ENCODE data around the gene KLHL26. TPM values are rescaled to one million over a fixed set of nuclear protein-coding genes. Genes with fewer than 3 reads are reported as not detected.

Gene KLHL26
- total RNA-seq, 1 experiment from 2014 or later = 3.7 TPM

DNA sequence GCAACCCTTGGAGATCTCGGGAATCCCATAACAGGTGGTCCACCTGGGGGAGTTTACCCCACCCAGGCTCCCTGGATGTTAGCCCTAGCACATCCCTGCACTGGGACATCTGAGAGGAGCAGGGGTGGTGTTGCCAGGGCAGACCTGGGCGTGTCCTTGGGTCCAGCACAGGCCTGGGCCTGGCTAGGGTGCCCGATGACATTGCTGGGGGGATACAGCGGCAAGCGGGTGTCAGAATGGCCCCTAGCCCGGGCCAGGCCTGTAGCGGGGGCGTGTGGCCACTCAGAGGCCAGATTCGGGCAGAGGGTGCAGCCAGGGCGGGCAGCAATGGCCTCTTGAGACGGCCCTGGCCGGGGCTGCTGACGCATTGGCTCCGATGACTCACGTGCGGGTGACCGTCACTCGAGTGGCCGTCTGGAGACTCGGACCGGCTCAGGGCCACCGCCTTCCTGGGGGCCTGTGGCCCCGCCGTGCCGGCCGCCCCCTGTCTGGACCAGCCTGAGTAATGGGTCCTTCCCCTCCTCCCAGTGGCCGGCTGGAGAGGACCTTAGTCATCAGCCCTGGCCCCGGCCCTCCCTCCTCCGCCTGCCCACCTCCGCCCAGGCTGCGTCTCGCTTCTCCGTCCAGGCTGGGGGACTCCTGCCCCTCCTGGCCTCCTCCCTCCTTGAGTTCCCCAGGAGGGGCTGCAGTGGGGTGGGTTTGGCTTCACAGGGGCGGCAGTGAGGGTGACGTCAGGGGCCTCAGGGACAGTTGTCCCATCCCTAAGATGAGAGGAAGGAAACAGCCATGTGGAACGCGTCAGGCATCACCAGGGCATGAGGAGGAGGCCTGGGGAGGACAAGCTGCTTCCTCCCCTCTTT lies 23.5 kb downstream of the KLHL26 start:
- no peaks in the 10 kb centered on the region for H3K79me2 ChIP-seq (ENCODE audit: low read length)
- H3K4me2 ChIP-seq (ENCODE audit: low read depth, low read length, poor library complexity, severe bottlenecking) = no peak overlapping the region
- no peak overlapping the region for H3K27ac ChIP-seq (ENCODE audit: low read length)
- H3K36me3 ChIP-seq (ENCODE audit: insufficient read depth, low read length) = no peaks in the 10 kb centered on the region
- H3K9ac ChIP-seq (ENCODE audit: low read length) = no peak overlapping the region
- H2AFZ ChIP-seq (ENCODE audit: low read length) = no peak overlapping the region
- H3K9me2 ChIP-seq (replicated peaks; ENCODE audit: insufficient read depth, low read length) = no peaks in the 10 kb centered on the region
- no peak for DNase-seq
- no peaks in the 10 kb centered on the region for H3K9me3 ChIP-seq (ENCODE audit: low read length)
- H3K4me1 ChIP-seq (ENCODE audit: low read length) = peaks cover 58% of the 10 kb centered on the region
- H3K4me3 ChIP-seq (ENCODE audit: low read length) = no peak overlapping the region
- no peaks in the 10 kb centered on the region for H3K27me3 ChIP-seq (ENCODE audit: low read length)
- H4K20me1 ChIP-seq (ENCODE audit: insufficient read depth, low read depth, low read length) = peaks cover 43% of the 10 kb centered on the region

GRCh38 chr19:18660939-18661670 lies 24.3 kb downstream of the KLHL26 start:
- H3K4me3 ChIP-seq (ENCODE audit: low read length) = no peak overlapping the region
- peaks cover 35% of the 10 kb centered on the region for H4K20me1 ChIP-seq (ENCODE audit: insufficient read depth, low read depth, low read length)
- no peaks in the 10 kb centered on the region for H3K36me3 ChIP-seq (ENCODE audit: insufficient read depth, low read length)
- no peaks in the 10 kb centered on the region for H3K27me3 ChIP-seq (ENCODE audit: low read length)
- no peaks in the 10 kb centered on the region for H3K9me3 ChIP-seq (ENCODE audit: low read length)
- no peaks in the 10 kb centered on the region for H3K9me2 ChIP-seq (replicated peaks; ENCODE audit: insufficient read depth, low read length)
- no peak overlapping the region for H2AFZ ChIP-seq (ENCODE audit: low read length)
- no peak overlapping the region for H3K27ac ChIP-seq (ENCODE audit: low read length)
- no peak overlapping the region for H3K4me2 ChIP-seq (ENCODE audit: low read depth, low read length, poor library complexity, severe bottlenecking)
- peaks cover 67% of the 10 kb centered on the region for H3K4me1 ChIP-seq (ENCODE audit: low read length)
- H3K79me2 ChIP-seq (ENCODE audit: low read length) = no peaks in the 10 kb centered on the region
- DNase-seq = no peak
- H3K9ac ChIP-seq (ENCODE audit: low read length) = no peak overlapping the region

DNA sequence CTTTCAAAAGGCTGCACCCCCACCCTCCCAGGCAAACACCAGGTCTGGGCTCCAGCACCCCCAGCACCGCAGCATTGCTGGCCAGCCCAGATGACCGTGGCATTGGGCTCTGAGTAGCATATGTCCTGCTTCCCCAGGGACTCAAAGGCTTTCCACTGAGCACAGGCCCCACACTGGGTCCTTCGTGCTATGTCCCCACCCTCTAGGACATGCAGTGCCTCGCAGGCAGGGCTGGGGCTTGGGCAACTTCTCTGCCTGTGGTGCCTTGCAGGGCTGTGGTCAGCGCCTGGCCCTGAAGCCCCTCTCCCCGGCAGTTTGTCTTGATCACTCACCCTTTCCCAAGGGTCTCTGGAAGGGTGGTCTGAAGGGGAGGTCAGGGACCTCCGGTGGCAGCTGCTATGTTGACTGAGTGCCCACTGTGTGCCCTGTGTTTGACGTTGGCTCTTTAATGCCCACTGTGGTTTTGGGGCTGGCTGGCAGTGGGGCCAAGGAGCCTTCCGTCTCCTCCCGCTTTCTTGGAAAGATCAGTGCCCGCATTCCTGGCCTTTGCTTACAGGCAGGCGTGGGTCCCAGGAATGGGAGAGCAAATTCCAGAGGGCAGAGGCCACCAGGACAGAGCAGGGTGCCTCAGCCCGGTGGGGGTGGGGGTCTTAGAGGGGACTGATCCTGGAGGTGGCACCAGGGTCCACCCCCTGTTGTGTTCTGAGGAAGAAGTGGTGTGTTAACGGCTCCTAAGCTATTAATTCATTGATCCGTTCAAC lies 26.3 kb downstream of the KLHL26 start:
- Histone ChIP-seq H3K4me2 (ENCODE audit: low read depth, low read length, poor library complexity, severe bottlenecking) (no peak overlapping the region), H3K4me1 (ENCODE audit: low read length) (peaks cover 64% of the 10 kb centered on the region), H3K9me3 (ENCODE audit: low read length) (no peaks in the 10 kb centered on the region), H3K27me3 (ENCODE audit: low read length) (no peaks in the 10 kb centered on the region), H3K9ac (ENCODE audit: low read length) (no peak overlapping the region), H3K9me2 (replicated peaks; ENCODE audit: insufficient read depth, low read length) (no peaks in the 10 kb centered on the region), H3K27ac (ENCODE audit: low read length) (no peak overlapping the region), H3K36me3 (ENCODE audit: insufficient read depth, low read length) (peaks cover 4% of the 10 kb centered on the region; the same call in 1 of the 2 replicates), H4K20me1 (ENCODE audit: insufficient read depth, low read depth, low read length) (peaks cover 18% of the 10 kb centered on the region; the same call in 1 of the 2 replicates), H3K79me2 (ENCODE audit: low read length) (no peaks in the 10 kb centered on the region), H3K4me3 (ENCODE audit: low read length) (no peak overlapping the region), H2AFZ (ENCODE audit: low read length) (no peak overlapping the region)
- DNase-seq = no peak

DNA sequence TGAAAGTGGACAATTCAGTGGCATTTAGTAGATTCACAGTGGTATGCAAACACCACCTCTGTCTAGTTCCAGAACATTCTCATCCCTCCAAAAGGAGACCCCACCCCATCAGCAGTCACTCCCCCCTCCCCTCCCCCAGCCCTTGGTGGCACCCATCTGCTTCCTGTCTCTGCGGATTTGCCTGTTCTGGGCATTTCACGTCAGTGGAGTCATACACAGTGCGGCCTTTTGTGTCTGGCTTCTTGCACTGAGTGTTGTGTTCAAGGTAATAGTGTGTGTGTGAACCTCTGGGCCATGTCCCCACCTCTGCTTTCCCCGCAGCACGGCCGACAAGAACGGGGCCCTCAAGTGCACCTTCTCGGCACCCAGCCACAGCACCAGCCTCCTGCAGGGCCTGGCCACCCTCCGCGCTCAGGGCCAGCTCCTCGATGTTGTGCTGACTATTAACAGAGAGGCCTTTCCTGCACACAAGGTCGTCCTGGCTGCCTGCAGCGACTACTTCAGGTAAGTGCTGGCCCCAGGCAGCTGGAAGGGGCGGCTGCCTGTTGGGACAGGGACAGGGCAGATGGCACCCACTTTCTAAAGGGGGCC lies 27.2 kb downstream of the KLHL26 start:
- Histone ChIP-seq H3K4me1 (ENCODE audit: low read length) (peaks cover 55% of the 10 kb centered on the region), H3K27ac (ENCODE audit: low read length) (0 out of 2 replicates have a peak overlapping the region, but pooled peaks have one; percentile 40), H3K9me2 (replicated peaks; ENCODE audit: insufficient read depth, low read length) (no peaks in the 10 kb centered on the region), H3K9me3 (ENCODE audit: low read length) (no peaks in the 10 kb centered on the region), H3K4me3 (ENCODE audit: low read length) (no peak overlapping the region), H3K36me3 (ENCODE audit: insufficient read depth, low read length) (peaks cover 4% of the 10 kb centered on the region; the same call in 1 of the 2 replicates), H3K9ac (ENCODE audit: low read length) (no peak overlapping the region), H3K27me3 (ENCODE audit: low read length) (no peaks in the 10 kb centered on the region), H3K79me2 (ENCODE audit: low read length) (no peaks in the 10 kb centered on the region), H3K4me2 (ENCODE audit: low read depth, low read length, poor library complexity, severe bottlenecking) (no peak overlapping the region), H4K20me1 (ENCODE audit: insufficient read depth, low read depth, low read length) (peaks cover 10% of the 10 kb centered on the region; the same call in 1 of the 2 replicates), H2AFZ (ENCODE audit: low read length) (no peak overlapping the region)
- DNase-seq = no peak

GRCh38 chr19:18665771-18666202 lies 29.0 kb downstream of the KLHL26 start:
- H3K9ac ChIP-seq (ENCODE audit: low read length) = peak overlapping the region; percentile 51
- H3K9me3 ChIP-seq (ENCODE audit: low read length) = no peaks in the 10 kb centered on the region
- DNase-seq = peak; percentile 55
- peaks cover 41% of the 10 kb centered on the region for H3K4me1 ChIP-seq (ENCODE audit: low read length)
- peaks cover 4% of the 10 kb centered on the region; the same call in 1 of the 2 replicates for H3K36me3 ChIP-seq (ENCODE audit: insufficient read depth, low read length)
- no peaks in the 10 kb centered on the region for H3K9me2 ChIP-seq (replicated peaks; ENCODE audit: insufficient read depth, low read length)
- H3K4me3 ChIP-seq (ENCODE audit: low read length) = no peak overlapping the region
- H3K27ac ChIP-seq (ENCODE audit: low read length) = peak overlapping the region; percentile 73
- H4K20me1 ChIP-seq (ENCODE audit: insufficient read depth, low read depth, low read length) = peaks cover 5% of the 10 kb centered on the region; the same call in 1 of the 2 replicates
- H3K79me2 ChIP-seq (ENCODE audit: low read length) = no peaks in the 10 kb centered on the region
- H3K4me2 ChIP-seq (ENCODE audit: low read depth, low read length, poor library complexity, severe bottlenecking) = peak overlapping the region; percentile 49
- H2AFZ ChIP-seq (ENCODE audit: low read length) = no peak overlapping the region
- H3K27me3 ChIP-seq (ENCODE audit: low read length) = no peaks in the 10 kb centered on the region

DNA sequence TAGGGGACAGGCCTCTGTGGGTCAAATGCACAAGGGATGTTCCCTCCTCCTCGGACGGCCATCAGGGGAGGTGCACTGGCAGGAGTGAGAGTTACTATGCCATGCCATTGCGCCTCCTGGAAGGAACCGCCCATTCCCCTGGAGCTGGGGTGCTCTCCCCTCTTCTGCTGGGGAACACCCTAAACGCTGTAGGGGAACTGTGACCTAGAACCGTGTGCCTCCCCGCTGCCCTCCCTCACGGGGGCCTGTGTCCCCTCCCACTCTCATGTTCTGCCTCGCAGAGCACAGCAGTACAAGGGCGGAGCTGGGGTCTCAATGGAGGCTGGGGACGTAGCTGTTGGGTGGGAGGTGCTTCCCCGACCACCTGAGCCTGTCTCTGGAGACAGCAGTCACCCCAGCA lies 29.5 kb downstream of the KLHL26 start:
- H3K4me1 ChIP-seq (ENCODE audit: low read length) = peaks cover 36% of the 10 kb centered on the region
- no peak overlapping the region for H3K4me3 ChIP-seq (ENCODE audit: low read length)
- 0 out of 2 replicates have a peak, but pooled peaks cover 5% of the 10 kb centered on the region for H4K20me1 ChIP-seq (ENCODE audit: insufficient read depth, low read depth, low read length)
- H3K9me2 ChIP-seq (replicated peaks; ENCODE audit: insufficient read depth, low read length) = no peaks in the 10 kb centered on the region
- H3K79me2 ChIP-seq (ENCODE audit: low read length) = no peaks in the 10 kb centered on the region
- H3K9me3 ChIP-seq (ENCODE audit: low read length) = no peaks in the 10 kb centered on the region
- peaks cover 4% of the 10 kb centered on the region; the same call in 1 of the 2 replicates for H3K36me3 ChIP-seq (ENCODE audit: insufficient read depth, low read length)
- peak overlapping the region; percentile 73 for H3K27ac ChIP-seq (ENCODE audit: low read length)
- H3K27me3 ChIP-seq (ENCODE audit: low read length) = no peaks in the 10 kb centered on the region
- H3K4me2 ChIP-seq (ENCODE audit: low read depth, low read length, poor library complexity, severe bottlenecking) = peak overlapping the region; percentile 49
- peak overlapping the region; percentile 51 for H3K9ac ChIP-seq (ENCODE audit: low read length)
- H2AFZ ChIP-seq (ENCODE audit: low read length) = no peak overlapping the region
- DNase-seq = no peak

- no peak for DNase-seq
- H3K4me3 ChIP-seq (ENCODE audit: low read length) = no peak overlapping the region
Measured at GRCh38 chr19:18666784-18667183, 30.0 kb downstream of the KLHL26 start.

More at GRCh38 chr19:18666784-18667183, 30.0 kb downstream of the KLHL26 start:
- no peaks in the 10 kb centered on the region for H3K9me2 ChIP-seq (replicated peaks; ENCODE audit: insufficient read depth, low read length)
- H3K4me2 ChIP-seq (ENCODE audit: low read depth, low read length, poor library complexity, severe bottlenecking) = no peak overlapping the region
- H3K27me3 ChIP-seq (ENCODE audit: low read length) = no peaks in the 10 kb centered on the region
- H3K4me1 ChIP-seq (ENCODE audit: low read length) = peaks cover 33% of the 10 kb centered on the region
- no peak overlapping the region for H3K9ac ChIP-seq (ENCODE audit: low read length)
- H3K27ac ChIP-seq (ENCODE audit: low read length) = peak overlapping the region; percentile 73; the same call in 1 of the 2 replicates
- no peak overlapping the region for H2AFZ ChIP-seq (ENCODE audit: low read length)
- peaks cover 4% of the 10 kb centered on the region; the same call in 1 of the 2 replicates for H3K36me3 ChIP-seq (ENCODE audit: insufficient read depth, low read length)
- no peaks in the 10 kb centered on the region for H3K79me2 ChIP-seq (ENCODE audit: low read length)
- H3K9me3 ChIP-seq (ENCODE audit: low read length) = no peaks in the 10 kb centered on the region
- H4K20me1 ChIP-seq (ENCODE audit: insufficient read depth, low read depth, low read length) = 0 out of 2 replicates have a peak, but pooled peaks cover 5% of the 10 kb centered on the region

All from Karpas-422 (cell line).